Measurements from ENCODE around the gene ZNF189.

The ZNF189 gene

GRCh38 chr9:101398068-101398929 is at the start of gene ZNF189, which contains the start of gene MRPL50:
TSS of gene ZNF189 (plus strand) at chr9:101398851. CDS start at chr9:101399157, 306 bp downstream.
TSS of gene MRPL50 (minus strand) at chr9:101398618. CDS start at chr9:101398592, 26 bp downstream.
- peak; percentile 99 for DNase-seq
- in situ Hi-C loops (cut with MboI; ENCODE audit: low pct_unique_long_range_greater_than_20kb, low sequenced_read_pairs) = no loop called here

DNA sequence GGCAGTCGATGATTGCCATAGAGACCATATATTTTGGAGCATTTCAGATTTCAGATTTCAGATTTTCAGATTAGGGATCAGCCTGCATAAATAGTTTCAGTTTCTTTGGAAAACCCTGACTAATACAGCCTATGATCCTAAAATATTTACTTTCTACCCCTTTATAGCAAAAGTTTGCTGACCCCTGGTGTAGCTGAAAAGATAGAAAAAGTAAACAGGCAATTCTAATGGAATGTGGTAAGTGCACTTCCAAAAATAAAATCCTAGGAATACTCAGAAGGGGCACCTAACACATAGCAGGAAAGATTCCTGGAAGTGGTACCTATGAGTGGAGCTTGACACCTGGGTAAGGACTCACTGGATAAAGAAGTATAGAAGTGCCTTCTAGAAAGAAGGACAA is 48.4 kb upstream of the ZNF189 start:
- in situ Hi-C loops (cut with MboI; ENCODE audit: low pct_unique_long_range_greater_than_20kb, low sequenced_read_pairs) = no loop called here

GRCh38 chr9:101352892-101353463 is 45.7 kb upstream of the ZNF189 start:
- in situ Hi-C loops (cut with MboI; ENCODE audit: low pct_unique_long_range_greater_than_20kb, low sequenced_read_pairs) = no loop called here
- DNase-seq = no peak

More for the DNA sequence above, 48.4 kb upstream of the ZNF189 start:
- no peak for DNase-seq

DNA sequence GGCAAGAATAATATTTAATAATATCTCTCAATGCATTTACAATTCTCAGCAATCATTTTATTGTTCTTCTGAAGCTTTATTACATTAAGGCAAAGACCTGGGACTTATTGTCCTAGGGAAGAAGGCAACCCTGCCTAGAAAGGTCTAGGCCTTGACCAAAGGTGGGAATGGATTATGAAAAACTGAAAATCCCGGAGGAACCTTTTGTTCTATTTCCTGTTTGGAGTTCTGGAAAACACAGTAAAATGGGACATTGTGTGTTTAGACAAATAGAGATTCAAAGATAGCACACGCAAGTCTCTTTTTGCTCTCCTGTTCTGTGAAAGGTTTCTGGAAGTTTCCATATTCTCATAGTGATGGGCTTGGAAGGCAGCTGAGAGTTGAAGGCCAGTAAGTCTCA is 45.0 kb upstream of the ZNF189 start:
- in situ Hi-C loops (cut with MboI; ENCODE audit: low pct_unique_long_range_greater_than_20kb, low sequenced_read_pairs) = no loop called here
- DNase-seq = no peak

GRCh38 chr9:101354143-101354764 is 44.4 kb upstream of the ZNF189 start:
- DNase-seq = no peak
- in situ Hi-C loops (cut with MboI; ENCODE audit: low pct_unique_long_range_greater_than_20kb, low sequenced_read_pairs) = no loop called here

DNA sequence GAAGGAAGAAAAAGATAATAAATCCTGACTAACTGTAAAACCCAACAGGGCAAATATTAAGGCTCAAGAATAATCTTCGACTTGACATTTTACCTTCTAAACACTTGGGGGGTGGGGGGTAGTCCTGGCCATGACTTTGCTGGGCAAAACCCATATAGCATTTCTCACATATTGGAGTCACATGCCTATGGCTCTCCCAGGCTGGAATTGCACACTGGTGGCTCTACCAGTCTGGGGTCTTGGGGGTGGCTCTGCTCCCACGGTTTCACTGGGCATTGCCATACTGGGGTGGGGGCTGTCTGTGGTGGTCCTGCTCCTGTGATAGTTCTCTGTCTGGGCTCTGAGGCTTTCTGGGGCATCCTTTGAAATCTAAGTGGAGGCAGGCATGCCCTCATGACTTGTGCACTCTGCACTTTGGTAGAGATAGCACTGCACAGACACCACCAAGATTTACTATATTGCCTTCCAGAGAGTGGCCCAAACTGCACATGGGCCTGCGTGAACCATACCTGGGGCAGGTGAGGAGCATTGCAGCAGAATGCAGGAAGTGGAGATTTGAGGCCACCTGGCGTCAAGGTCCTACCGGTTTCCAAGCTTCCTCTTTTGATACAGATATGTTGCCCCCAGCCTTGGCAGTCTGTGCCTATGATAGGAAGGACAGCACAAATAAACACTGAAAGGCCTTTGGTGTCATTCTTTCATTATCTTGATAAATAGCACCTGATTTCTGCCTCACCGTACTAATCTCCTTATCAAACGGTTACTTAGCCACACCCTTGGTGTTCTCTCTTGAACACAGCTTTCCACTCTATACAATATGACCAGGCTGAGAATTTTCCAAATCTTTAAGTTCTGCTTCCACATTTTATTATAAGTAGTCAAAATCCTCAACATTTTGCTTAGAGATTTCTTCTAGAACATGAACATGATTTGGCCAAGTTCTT is 43.6 kb upstream of the ZNF189 start:
- no peak for DNase-seq
- in situ Hi-C loops (cut with MboI; ENCODE audit: low pct_unique_long_range_greater_than_20kb, low sequenced_read_pairs) = no loop called here

- no peak for DNase-seq
- in situ Hi-C loops (cut with MboI; ENCODE audit: low pct_unique_long_range_greater_than_20kb, low sequenced_read_pairs) = no loop called here
Measured at GRCh38 chr9:101356619-101357018, 42.0 kb upstream of the ZNF189 start.

GRCh38 chr9:101359679-101360078 is 39.0 kb upstream of the ZNF189 start:
- DNase-seq = no peak
- in situ Hi-C loops (cut with MboI; ENCODE audit: low pct_unique_long_range_greater_than_20kb, low sequenced_read_pairs) = no loop called here

- in situ Hi-C loops (cut with MboI; ENCODE audit: low pct_unique_long_range_greater_than_20kb, low sequenced_read_pairs) = no loop called here
- DNase-seq = no peak
Measured at GRCh38 chr9:101360647-101361046, 38.0 kb upstream of the ZNF189 start.

DNA sequence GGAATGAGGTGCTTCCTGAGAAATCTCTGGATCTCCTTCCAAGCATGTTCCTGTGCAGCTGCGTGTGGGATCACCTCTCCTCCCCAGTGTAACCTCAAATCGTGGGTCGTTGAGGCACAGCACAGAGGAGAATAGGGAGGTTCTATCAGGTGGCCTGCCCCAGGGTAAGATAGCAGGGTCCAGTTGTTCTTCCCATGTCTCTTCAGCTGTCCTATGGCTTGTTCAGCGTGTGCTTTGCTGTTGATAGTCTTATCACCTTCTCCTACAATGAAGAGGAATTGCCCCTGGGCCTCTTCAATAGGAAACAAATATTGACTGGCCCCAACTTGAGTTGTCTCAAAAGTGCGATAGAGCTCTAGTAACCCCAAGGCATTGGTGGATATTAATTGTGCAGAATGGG is 36.2 kb upstream of the ZNF189 start:
- no peak for DNase-seq
- in situ Hi-C loops (cut with MboI; ENCODE audit: low pct_unique_long_range_greater_than_20kb, low sequenced_read_pairs) = no loop called here

DNA sequence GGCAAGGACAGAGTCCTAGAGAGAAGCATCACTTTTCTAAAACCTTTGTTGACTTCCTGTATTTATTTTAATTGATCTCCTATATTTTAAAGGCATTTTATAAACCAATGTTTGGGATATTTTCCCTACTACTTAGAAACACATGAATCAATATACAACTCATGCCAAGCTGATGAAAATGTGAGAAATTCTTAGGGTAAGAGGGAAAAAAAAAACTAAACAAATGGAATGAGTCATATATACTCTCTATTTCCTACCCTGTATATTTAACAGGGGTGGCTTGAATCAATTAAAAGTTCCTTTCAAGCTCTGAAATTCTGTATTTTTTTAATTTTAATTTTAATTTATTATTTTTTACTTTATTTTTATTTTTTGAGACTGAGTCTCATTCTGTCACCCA is 33.5 kb upstream of the ZNF189 start:
- DNase-seq = no peak
- in situ Hi-C loops (cut with MboI; ENCODE audit: low pct_unique_long_range_greater_than_20kb, low sequenced_read_pairs) = no loop called here

- DNase-seq = no peak
Measured at GRCh38 chr9:101366038-101366756, 32.5 kb upstream of the ZNF189 start.

DNA sequence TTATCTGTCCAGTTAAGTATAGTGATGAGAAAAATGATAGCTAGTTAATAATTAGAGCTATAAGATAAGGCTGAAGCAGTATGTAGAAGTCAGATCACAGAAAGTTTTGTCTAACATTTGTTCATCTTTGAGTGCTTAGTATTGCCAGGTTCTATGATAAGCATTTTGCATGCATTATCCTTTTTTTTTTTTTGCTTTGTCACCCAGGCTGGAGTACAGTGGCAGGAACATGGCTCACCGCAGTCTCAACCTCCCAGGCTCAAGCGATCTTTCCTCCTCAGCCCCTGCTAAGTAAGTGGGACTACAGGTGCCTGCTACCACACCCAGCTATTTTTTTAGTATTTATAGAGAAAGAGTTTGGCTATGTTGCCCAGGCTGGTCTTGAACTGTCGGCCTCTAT is 31.3 kb upstream of the ZNF189 start:
- no peak for DNase-seq
- in situ Hi-C loops (cut with MboI; ENCODE audit: low pct_unique_long_range_greater_than_20kb, low sequenced_read_pairs) = no loop called here

More at GRCh38 chr9:101366038-101366756, 32.5 kb upstream of the ZNF189 start:
- in situ Hi-C loops (cut with MboI; ENCODE audit: low pct_unique_long_range_greater_than_20kb, low sequenced_read_pairs) = no loop called here

DNA sequence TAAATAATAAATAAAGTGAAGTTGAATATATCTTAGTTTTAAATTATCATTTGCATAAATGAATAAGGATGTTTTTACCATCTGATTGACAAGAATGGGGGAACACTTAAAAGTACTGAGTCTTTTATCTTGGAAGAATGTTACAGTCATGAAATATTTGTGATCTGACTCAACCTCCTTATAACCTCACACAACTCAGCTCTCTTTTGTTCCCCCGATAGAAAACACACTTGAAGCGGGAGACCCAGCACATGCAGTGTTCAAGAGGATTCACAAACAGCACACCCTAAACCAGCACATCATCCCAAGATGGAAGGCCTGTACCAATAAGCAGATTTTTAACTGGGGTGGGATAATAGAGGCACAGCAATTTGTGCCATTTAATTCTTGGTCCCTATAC is 29.4 kb upstream of the ZNF189 start:
- in situ Hi-C loops (cut with MboI; ENCODE audit: low pct_unique_long_range_greater_than_20kb, low sequenced_read_pairs) = no loop called here
- no peak for DNase-seq

GRCh38 chr9:101369884-101370531 is 28.6 kb upstream of the ZNF189 start:
- in situ Hi-C loops (cut with MboI; ENCODE audit: low pct_unique_long_range_greater_than_20kb, low sequenced_read_pairs) = no loop called here

GRCh38 chr9:101371813-101372212 is 26.8 kb upstream of the ZNF189 start:
- in situ Hi-C loops (cut with MboI; ENCODE audit: low pct_unique_long_range_greater_than_20kb, low sequenced_read_pairs) = no loop called here
- DNase-seq = no peak

More at GRCh38 chr9:101369884-101370531, 28.6 kb upstream of the ZNF189 start:
- no peak for DNase-seq

GRCh38 chr9:101372327-101373118 is 26.1 kb upstream of the ZNF189 start:
- in situ Hi-C loops (cut with MboI; ENCODE audit: low pct_unique_long_range_greater_than_20kb, low sequenced_read_pairs) = no loop called here

More at GRCh38 chr9:101372327-101373118, 26.1 kb upstream of the ZNF189 start:
- no peak for DNase-seq

Measured in KBM-7 (cell line).